DOHH2 (cell line): Measurements from ENCODE around the gene COL7A1.

Experiments
- H3F3A ChIP-seq: fragments of 200-600 bp; sonication (generic), shearing (Covaris generic); 2 replicates; pipeline ENCODE4 v1.6.0; 2016; ENCODE audit warnings: antibody characterized with exemption, mild to moderate bottlenecking; ENCODE audit not compliant: control insufficient read depth, insufficient read depth
- H3K27ac ChIP-seq: fragments of 200-600 bp; sonication (generic); 2 replicates; pipeline ENCODE4 v1.5.1; 2014; ENCODE audit warnings: low read depth, mild to moderate bottlenecking, low read length, moderate library complexity
- H3K27me3 ChIP-seq: fragments of 200-600 bp; sonication (generic); 2 replicates; pipeline ENCODE4 v1.6.1; 2014; ENCODE audit warnings: mild to moderate bottlenecking, low read length, mixed read lengths; ENCODE audit not compliant: control insufficient read depth
- H3K36me3 ChIP-seq: fragments of 200-600 bp; sonication (generic); 2 replicates; pipeline ENCODE4 v1.6.1; 2014; ENCODE audit warnings: mild to moderate bottlenecking, low read length, moderate library complexity, mixed read lengths; ENCODE audit not compliant: control insufficient read depth
- H3K4me1 ChIP-seq: fragments of 200-600 bp; sonication (generic); 2 replicates; pipeline ENCODE4 v1.6.1; 2014; ENCODE audit warnings: mild to moderate bottlenecking, low read length, mixed read lengths; ENCODE audit not compliant: control insufficient read depth
- H3K4me2 ChIP-seq: fragments of 200-600 bp; sonication (generic); 2 replicates; pipeline ENCODE4 v1.6.0; 2014; ENCODE audit warnings: mild to moderate bottlenecking, low read length, moderate library complexity
- H3K4me3 ChIP-seq: fragments of 200-600 bp; sonication (generic); 2 replicates; pipeline ENCODE4 v1.5.1; 2014; ENCODE audit warnings: mild to moderate bottlenecking, low read length, mixed read lengths
- H3K79me2 ChIP-seq: fragments of 200-600 bp; sonication (generic); 2 replicates; pipeline ENCODE4 v1.6.1; 2014; ENCODE audit warnings: mild to moderate bottlenecking, low read length, mixed read lengths; ENCODE audit not compliant: control insufficient read depth
- H3K9me2 ChIP-seq: fragments of 200-600 bp; sonication (generic); replicated peaks from 2 replicates; pipeline ENCODE4 v1.6.1; 2014; ENCODE audit warnings: mild to moderate bottlenecking, low read length, mixed read lengths; ENCODE audit not compliant: control insufficient read depth
- H3K9me3 ChIP-seq: fragments of 200-600 bp; sonication (generic); 2 replicates; pipeline ENCODE4 v1.6.1; 2014; ENCODE audit warnings: antibody characterized with exemption, low read length, mixed read lengths; ENCODE audit not compliant: control insufficient read depth, insufficient read depth
- H4K20me1 ChIP-seq: fragments of 200-600 bp; sonication (generic); 2 replicates; pipeline ENCODE4 v1.6.0; 2014; ENCODE audit warnings: low read depth, mild to moderate bottlenecking, antibody characterized with exemption, low read length, moderate library complexity; ENCODE audit not compliant: control insufficient read depth, insufficient read depth
- CTCF ChIP-seq: fragments of 200-600 bp; sonication (generic); IDR thresholded peaks from one replicate; pipeline ENCODE4 v1.5.1; 2014; ENCODE audit warnings: antibody characterized with exemption, mild to moderate bottlenecking, low read depth, low read length; ENCODE audit not compliant: poor library complexity, severe bottlenecking
- EZH2phosphoT487 ChIP-seq: fragments of 200-600 bp; sonication (generic); IDR thresholded peaks from 2 replicates; pipeline ENCODE4 v1.6.1; 2017; ENCODE audit warnings: borderline replicate concordance, mild to moderate bottlenecking, antibody characterized with exemption, low read length, moderate library complexity, mixed read lengths

The COL7A1 gene

GRCh38 chr3:48543271-48543866 lies 51.8 kb downstream of the COL7A1 start:
- no peak overlapping the region for H3K27ac ChIP-seq
- no peak overlapping the region for H3K4me3 ChIP-seq
- H3K27me3 ChIP-seq: no peaks in the 10 kb centered on the region

GRCh38 chr3:48538451-48538850 lies 56.7 kb downstream of the COL7A1 start:
- H3K9me2 ChIP-seq: no peaks in the 10 kb centered on the region
- H3K4me1 ChIP-seq: no peaks in the 10 kb centered on the region
- TF ChIP-seq EZH2phosphoT487 (no peak), CTCF (no peak)
- no peak overlapping the region for H3K4me2 ChIP-seq
- H3K4me3 ChIP-seq: no peak overlapping the region
- H3K36me3 ChIP-seq: peaks cover 51% of the 10 kb centered on the region
- no peaks in the 10 kb centered on the region for H3K79me2 ChIP-seq
- no peak overlapping the region for H3K27ac ChIP-seq
- H3F3A ChIP-seq: no peaks in the 10 kb centered on the region
- no peaks in the 10 kb centered on the region for H4K20me1 ChIP-seq
- no peaks in the 10 kb centered on the region for H3K27me3 ChIP-seq
- H3K9me3 ChIP-seq: no peaks in the 10 kb centered on the region

More at GRCh38 chr3:48543271-48543866, 51.8 kb downstream of the COL7A1 start:
- Histone ChIP-seq H3K36me3 (peaks cover 43% of the 10 kb centered on the region), H4K20me1 (no peaks in the 10 kb centered on the region), H3K9me2 (no peaks in the 10 kb centered on the region), H3K9me3 (no peaks in the 10 kb centered on the region), H3K4me2 (no peak overlapping the region), H3F3A (no peaks in the 10 kb centered on the region), H3K4me1 (no peaks in the 10 kb centered on the region), H3K79me2 (no peaks in the 10 kb centered on the region)
- TF ChIP-seq CTCF (no peak), EZH2phosphoT487 (no peak)

- Histone ChIP-seq H3K9me2 (no peaks in the 10 kb centered on the region), H3K27ac (no peak overlapping the region), H3K4me2 (no peak overlapping the region), H3K79me2 (no peaks in the 10 kb centered on the region), H3K36me3 (peaks cover 62% of the 10 kb centered on the region), H3K9me3 (no peaks in the 10 kb centered on the region), H3K27me3 (no peaks in the 10 kb centered on the region), H3F3A (no peaks in the 10 kb centered on the region), H4K20me1 (no peaks in the 10 kb centered on the region), H3K4me1 (no peaks in the 10 kb centered on the region), H3K4me3 (no peak overlapping the region)
- TF ChIP-seq EZH2phosphoT487: no peak
- TF ChIP-seq CTCF: no peak
These were observed 58.3 kb downstream of the COL7A1 start for GRCh38 chr3:48536785-48537184.
